ENCODE data around the gene CCDC144A.
"Not testable (repeated sequence)": the region's sequence is repeated elsewhere in the genome, so short reads cannot be mapped to it uniquely, and the experiment has no call there.

GRCh38 chr17:16746571-16746970, 56.5 kb downstream of the CCDC144A start:
- TF ChIP-seq CTCF (conservative IDR thresholded peaks at IDR 0.05; ENCODE audit: low read length); EZH2phosphoT487 (IDR thresholded peaks at IDR 0.05; ENCODE audit: borderline replicate concordance, low read depth, low read length): not testable (repeated sequence)

All from OCI-LY7 (cell line).